Calu3 (cell line): ENCODE results near the gene ULK4. TPM values are rescaled to one million over a fixed set of nuclear protein-coding genes. Genes with fewer than 3 reads are reported as not detected.

Source experiments
- BruUV-seq: library from RNA; stranded (reverse); fragments of 400-500 nt; replicated peaks from 2 replicates; lab custom pipeline; 2021; lab: Mats Ljungman, UMichigan
- CTCF ChIA-PET: fragments of 300-600 bp; sonication (Branson Sonifier 250); formaldehyde crosslinking; loops from one replicate; lab custom pipeline; 2022; ENCODE audit warnings: antibody characterized with exemption; lab: Charles Lee
- DNase-seq: peaks from one replicate; pipeline ENCODE4 v3.0.0; 2022
- H3K27ac Mint-ChIP-seq: one replicate; pipeline ENCODE4 v1.8.0; 2022; ENCODE audit warnings: mixed read lengths; ENCODE audit not compliant: unreplicated experiment
- H3K27me3 Mint-ChIP-seq: one replicate; pipeline ENCODE4 v1.8.0; 2022; ENCODE audit warnings: mixed read lengths; ENCODE audit not compliant: unreplicated experiment
- H3K36me3 Mint-ChIP-seq: one replicate; pipeline ENCODE4 v1.8.0; 2022; ENCODE audit warnings: mild to moderate bottlenecking, moderate library complexity, mixed read lengths; ENCODE audit not compliant: insufficient read depth, unreplicated experiment
- H3K4me1 Mint-ChIP-seq: one replicate; pipeline ENCODE4 v1.8.0; 2022; ENCODE audit warnings: mild to moderate bottlenecking, low read depth, mixed read lengths; ENCODE audit not compliant: unreplicated experiment
- H3K4me3 Mint-ChIP-seq: one replicate; pipeline ENCODE4 v1.8.0; 2022; ENCODE audit warnings: mild to moderate bottlenecking, low read depth, moderate library complexity, mixed read lengths; ENCODE audit not compliant: unreplicated experiment
- H3K9me3 Mint-ChIP-seq: one replicate; pipeline ENCODE4 v1.8.0; 2022; ENCODE audit warnings: low read depth, mixed read lengths; ENCODE audit not compliant: unreplicated experiment
- CTCF ChIP-seq: fragments of 200-600 bp; IDR thresholded peaks from one replicate; pipeline ENCODE4 v1.8.0; 2022; ENCODE audit warnings: antibody characterized with exemption; ENCODE audit not compliant: unreplicated experiment
- intact Hi-C: fragments of 100-400 bp; cut with micrococcal nuclease; formaldehyde crosslinking; loops from one replicate; pipeline ENCODE4 v1.10.0; 2022; ENCODE audit not compliant: unreplicated experiment
- total RNA-seq: library from RNA; stranded (reverse); gene quantifications from 2 replicates; pipeline ENCODE4 v1.2.3, GENCODE V29; 2022

ULK4 gene
- total RNA-seq, 1 experiment from 2014 or later = 8.7 TPM

GRCh38 chr3:41250825-41251224 is 711.1 kb downstream of the ULK4 start:
- H3K9me3 Mint-ChIP-seq = no peaks in the 10 kb centered on the region
- CTCF ChIA-PET = no interaction called here
- H3K36me3 Mint-ChIP-seq = peaks cover 6% of the 10 kb centered on the region
- intact Hi-C loops = no loop called here
- TF ChIP-seq CTCF = no peak
- no peaks in the 10 kb centered on the region for H3K27me3 Mint-ChIP-seq
- H3K4me3 Mint-ChIP-seq = no peak overlapping the region
- no peak overlapping the region for H3K27ac Mint-ChIP-seq
- no peak for DNase-seq
- no TSS peak for BruUV-seq
- peaks cover 10% of the 10 kb centered on the region for H3K4me1 Mint-ChIP-seq

GRCh38 chr3:41249318-41249717 is 712.6 kb downstream of the ULK4 start:
- CTCF ChIA-PET = no interaction called here
- intact Hi-C loops = no loop called here

GRCh38 chr3:41248525-41248924 is 713.4 kb downstream of the ULK4 start:
- BruUV-seq = no TSS peak

More at GRCh38 chr3:41249318-41249717, 712.6 kb downstream of the ULK4 start:
- H3K27me3 Mint-ChIP-seq = no peaks in the 10 kb centered on the region
- DNase-seq = no peak
- TF ChIP-seq CTCF = no peak
- H3K36me3 Mint-ChIP-seq = peaks cover 6% of the 10 kb centered on the region
- H3K4me1 Mint-ChIP-seq = peaks cover 10% of the 10 kb centered on the region
- BruUV-seq = no TSS peak
- H3K27ac Mint-ChIP-seq = no peak overlapping the region
- no peak overlapping the region for H3K4me3 Mint-ChIP-seq
- H3K9me3 Mint-ChIP-seq = no peaks in the 10 kb centered on the region

GRCh38 chr3:41247055-41248004 is 714.6 kb downstream of the ULK4 start:
- no peak overlapping the region for H3K4me3 Mint-ChIP-seq
- intact Hi-C loops = no loop called here
- H3K4me1 Mint-ChIP-seq = peaks cover 10% of the 10 kb centered on the region
- H3K27me3 Mint-ChIP-seq = no peaks in the 10 kb centered on the region
- H3K36me3 Mint-ChIP-seq = peaks cover 18% of the 10 kb centered on the region
- H3K27ac Mint-ChIP-seq = no peak overlapping the region
- no peak for DNase-seq
- CTCF ChIA-PET = interaction anchor here (0.5 to 0.7 kb wide), 3 partner anchors 90 to 1178 kb away, joined by 3 to 7 read pairs (median 5); no protein-coding TSS in a partner anchor
- H3K9me3 Mint-ChIP-seq = no peaks in the 10 kb centered on the region
- no TSS peak for BruUV-seq
- no peak for TF ChIP-seq CTCF

More at GRCh38 chr3:41248525-41248924, 713.4 kb downstream of the ULK4 start:
- Mint-ChIP-seq H3K36me3 (peaks cover 12% of the 10 kb centered on the region), H3K27me3 (no peaks in the 10 kb centered on the region), H3K4me1 (peaks cover 10% of the 10 kb centered on the region), H3K9me3 (no peaks in the 10 kb centered on the region), H3K27ac (no peak overlapping the region), H3K4me3 (no peak overlapping the region)
- intact Hi-C loops = no loop called here
- no peak for TF ChIP-seq CTCF
- DNase-seq = no peak
- CTCF ChIA-PET = no interaction called here
